DMS79 (cell line): Measurements from ENCODE around the gene ASB4.
"Not testable (repeated sequence)": the region's sequence is repeated elsewhere in the genome, so short reads cannot be mapped to it uniquely, and the experiment has no call there.

ENCODE experiments used
- DNase-seq: peaks from one replicate; lab custom pipeline; 2025; lab: John Stamatoyannopoulos, UW

Gene ASB4

GRCh38 chr7:95478272-95479037, 7.3 kb upstream of the ASB4 start:
- DNase-seq: no peak

- no peak for DNase-seq
Observed at GRCh38 chr7:95479992-95480624, 5.6 kb upstream of the ASB4 start.

GRCh38 chr7:95481271-95482165, 4.2 kb upstream of the ASB4 start:
- DNase-seq: no peak

- DNase-seq: no peak
Observed at GRCh38 chr7:95482424-95482823, 3.3 kb upstream of the ASB4 start.

GRCh38 chr7:95490231-95490762, 4.6 kb downstream of the ASB4 start:
- DNase-seq: no peak

GRCh38 chr7:95491201-95491600, 5.5 kb downstream of the ASB4 start:
- DNase-seq: no peak

- peak; percentile 36 for DNase-seq
Observed at GRCh38 chr7:95491634-95492314, 6.0 kb downstream of the ASB4 start.

- no peak for DNase-seq
Observed at GRCh38 chr7:95493247-95493646, 7.5 kb downstream of the ASB4 start.

GRCh38 chr7:95493844-95494243, 8.1 kb downstream of the ASB4 start:
- no peak for DNase-seq

GRCh38 chr7:95501261-95501832, 15.6 kb downstream of the ASB4 start:
- DNase-seq: no peak

GRCh38 chr7:95502403-95502802, 16.7 kb downstream of the ASB4 start:
- DNase-seq: no peak

GRCh38 chr7:95503271-95504131, 17.8 kb downstream of the ASB4 start:
- DNase-seq: no peak

- not testable (repeated sequence) for DNase-seq
Observed at GRCh38 chr7:95504132-95504588, 18.4 kb downstream of the ASB4 start.

GRCh38 chr7:95508780-95509179, 23.0 kb downstream of the ASB4 start:
- no peak for DNase-seq

- DNase-seq: peak; percentile 38
Observed at GRCh38 chr7:95509199-95509598, 23.5 kb downstream of the ASB4 start.

- DNase-seq: peak; percentile 24
Observed at GRCh38 chr7:95511716-95512260, 26.0 kb downstream of the ASB4 start.

- DNase-seq: no peak
Observed at GRCh38 chr7:95517458-95517857, 31.7 kb downstream of the ASB4 start.

- DNase-seq: no peak
Observed at GRCh38 chr7:95517870-95518269, 32.1 kb downstream of the ASB4 start.

GRCh38 chr7:95520136-95520535, 34.4 kb downstream of the ASB4 start:
- DNase-seq: no peak

GRCh38 chr7:95525503-95525902, 39.8 kb downstream of the ASB4 start:
- DNase-seq: no peak
